GM19023 (cell line): ENCODE measurements around the gene SELENOF.
"Not testable (repeated sequence)": the region's sequence is repeated elsewhere in the genome, so short reads cannot be mapped to it uniquely, and the experiment has no call there.

ENCODE experiments used
- ATAC-seq: cut with Tn5 transposase; IDR thresholded peaks from one replicate; pipeline ENCODE4 v1.9.1; 2021; ENCODE audit warnings: mild to moderate bottlenecking, moderate library complexity; ENCODE audit not compliant: unreplicated experiment

SELENOF gene

DNA sequence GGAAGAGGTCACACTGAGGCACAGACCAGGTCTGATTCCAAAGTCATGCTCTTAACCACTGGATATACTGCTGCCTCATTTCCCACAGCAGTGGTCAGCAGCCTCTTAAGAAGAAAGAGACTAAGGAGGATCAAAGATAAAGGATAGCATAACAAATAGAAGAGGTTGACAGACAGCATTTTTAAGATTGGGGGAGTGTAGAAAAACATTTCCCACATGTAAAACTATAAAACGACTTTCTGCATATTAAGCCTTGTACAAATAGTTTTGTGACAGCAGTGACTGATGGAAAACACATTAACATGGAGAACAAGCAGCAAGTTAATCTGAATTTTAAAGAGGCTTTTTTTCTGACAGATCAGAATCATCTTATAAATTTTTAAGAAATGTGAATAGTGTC is 92.0 kb downstream of the SELENOF start:
- no peak for ATAC-seq

DNA sequence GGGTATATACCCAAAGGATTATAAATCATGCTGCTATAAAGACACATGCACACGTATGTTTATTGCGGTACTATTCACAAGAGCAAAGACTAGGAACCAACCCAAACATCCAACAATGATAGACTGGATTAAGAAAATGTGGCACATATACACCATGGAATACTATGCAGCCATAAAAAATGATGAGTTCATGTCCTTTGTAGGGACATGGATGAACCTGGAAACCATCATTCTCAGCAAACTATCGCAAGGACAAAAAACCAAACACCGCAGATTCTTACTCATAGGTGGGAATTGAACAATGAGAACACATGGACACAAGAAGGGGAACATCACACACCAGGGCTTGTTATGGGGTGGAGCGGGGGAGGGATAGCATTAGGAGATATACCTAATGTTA is 94.0 kb downstream of the SELENOF start:
- not testable (repeated sequence) for ATAC-seq

DNA sequence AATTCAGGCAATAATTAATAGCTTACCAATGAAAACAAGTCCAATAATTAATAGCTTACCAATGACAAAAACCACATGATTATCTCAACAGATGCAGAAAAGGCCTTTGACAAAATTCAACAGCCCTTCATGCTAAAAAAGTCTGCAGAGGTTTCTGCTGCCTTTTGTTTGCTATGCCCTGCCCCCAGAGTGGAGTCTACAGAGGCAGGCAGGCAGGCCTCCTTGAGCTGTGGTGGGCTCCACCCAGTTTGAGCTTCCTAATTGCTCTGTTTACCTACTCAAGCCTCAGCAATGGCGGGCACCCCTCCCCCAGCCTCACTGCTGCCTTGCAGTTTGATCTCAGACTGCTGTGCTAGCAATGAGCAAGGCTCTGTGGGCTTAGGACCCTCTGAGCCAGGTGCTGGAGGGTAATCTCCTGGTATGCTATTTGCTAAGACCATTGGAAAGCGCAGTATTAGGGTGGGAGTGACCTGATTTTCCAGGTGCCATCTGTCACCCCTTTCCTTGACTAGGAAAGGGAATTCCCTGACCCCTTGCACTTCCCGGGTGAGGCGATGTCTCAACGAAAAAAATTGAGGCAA is 96.6 kb downstream of the SELENOF start:
- ATAC-seq, result not testable (repeated sequence)

DNA sequence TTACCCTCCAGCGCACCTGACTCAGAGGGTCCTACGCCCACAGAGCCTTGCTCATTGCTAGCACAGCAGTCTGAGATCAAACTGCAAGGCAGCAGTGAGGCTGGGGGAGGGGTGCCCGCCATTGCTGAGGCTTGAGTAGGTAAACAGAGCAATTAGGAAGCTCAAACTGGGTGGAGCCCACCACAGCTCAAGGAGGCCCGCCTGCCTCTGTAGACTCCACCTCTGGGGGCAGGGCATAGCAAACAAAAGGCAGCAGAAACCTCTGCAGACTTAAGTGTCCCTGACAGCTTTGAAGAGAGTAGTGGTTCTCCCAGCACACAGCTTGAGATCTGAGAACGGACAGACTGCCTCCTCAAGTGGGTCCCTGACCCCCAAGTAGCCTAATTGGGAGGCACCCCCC is 99.8 kb downstream of the SELENOF start:
- ATAC-seq, result not testable (repeated sequence)
